ENCODE measurements around the gene BCAT1.
"Not testable (repeated sequence)": the region's sequence is repeated elsewhere in the genome, so short reads cannot be mapped to it uniquely, and the experiment has no call there.

BCAT1 gene

GRCh38 chr12:24960222-24960855 lies 11.4 kb upstream of the BCAT1 start:
- in situ Hi-C loops (cut with MboI; ENCODE audit: low sequenced_read_pairs) = no loop called here

GRCh38 chr12:24956351-24956750 lies 7.5 kb upstream of the BCAT1 start:
- in situ Hi-C loops (cut with MboI; ENCODE audit: low sequenced_read_pairs) = not testable (repeated sequence)

- in situ Hi-C loops (cut with MboI; ENCODE audit: low sequenced_read_pairs) = no loop called here
Measured at GRCh38 chr12:24955853-24956252, 7.0 kb upstream of the BCAT1 start.

GRCh38 chr12:24955389-24955788 lies 6.5 kb upstream of the BCAT1 start:
- in situ Hi-C loops (cut with MboI; ENCODE audit: low sequenced_read_pairs) = no loop called here

- in situ Hi-C loops (cut with MboI; ENCODE audit: low sequenced_read_pairs) = no loop called here
Measured at GRCh38 chr12:24954261-24954660, 5.4 kb upstream of the BCAT1 start.

- in situ Hi-C loops (cut with MboI; ENCODE audit: low sequenced_read_pairs) = no loop called here
Measured at GRCh38 chr12:24952389-24952788, 3.5 kb upstream of the BCAT1 start.

DNA sequence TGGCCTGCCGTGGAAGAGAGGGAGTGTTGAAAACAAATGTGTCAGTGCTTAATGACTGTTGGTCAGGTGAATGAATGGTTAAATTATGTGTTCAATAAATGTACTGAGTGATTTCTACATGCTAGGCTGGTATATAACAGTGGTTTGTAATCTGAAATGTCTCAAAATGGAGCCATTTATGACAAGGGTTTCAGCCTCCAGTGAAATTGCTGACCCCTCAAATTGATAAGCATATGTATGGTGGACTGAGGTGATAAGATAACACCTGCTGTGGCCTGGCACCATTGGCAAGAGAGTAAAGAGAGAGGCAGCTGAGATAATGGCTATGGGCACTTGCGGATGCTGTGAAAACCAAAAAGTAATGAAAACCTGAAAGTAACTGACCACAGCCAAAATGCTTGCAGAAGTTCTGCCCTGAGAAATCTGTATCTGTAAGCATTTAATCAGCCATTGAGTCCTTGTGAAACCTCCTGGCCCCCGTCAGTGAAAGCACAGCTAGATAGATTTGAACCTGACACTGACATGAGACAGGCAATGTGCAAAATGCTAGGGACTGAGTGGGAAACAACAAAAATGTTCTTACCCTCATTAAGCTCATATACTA lies 1.4 kb upstream of the BCAT1 start:
- in situ Hi-C loops (cut with MboI; ENCODE audit: low sequenced_read_pairs) = no loop called here

DNA sequence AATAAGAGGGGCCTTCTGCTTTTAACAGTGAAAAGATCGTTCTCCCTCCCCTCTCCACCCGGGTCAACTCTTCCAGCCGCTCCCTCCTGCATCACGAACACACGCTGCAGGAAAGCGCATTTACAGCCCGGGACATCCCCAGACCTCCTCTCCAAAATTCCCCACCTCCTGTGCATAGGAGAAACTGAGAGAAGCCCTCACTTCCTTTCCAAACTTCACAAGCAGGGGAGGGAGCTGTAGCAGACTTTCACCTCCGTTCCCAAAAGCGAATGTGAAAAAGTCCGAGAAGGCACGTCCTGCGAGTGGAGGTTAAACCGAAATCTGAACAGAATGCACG lies 513 bp downstream of the BCAT1 start:
- in situ Hi-C loops (cut with MboI; ENCODE audit: low sequenced_read_pairs) = no loop called here

- in situ Hi-C loops (cut with MboI; ENCODE audit: low sequenced_read_pairs) = no loop called here
Measured at GRCh38 chr12:24947541-24948419, 1.1 kb downstream of the BCAT1 start.

DNA sequence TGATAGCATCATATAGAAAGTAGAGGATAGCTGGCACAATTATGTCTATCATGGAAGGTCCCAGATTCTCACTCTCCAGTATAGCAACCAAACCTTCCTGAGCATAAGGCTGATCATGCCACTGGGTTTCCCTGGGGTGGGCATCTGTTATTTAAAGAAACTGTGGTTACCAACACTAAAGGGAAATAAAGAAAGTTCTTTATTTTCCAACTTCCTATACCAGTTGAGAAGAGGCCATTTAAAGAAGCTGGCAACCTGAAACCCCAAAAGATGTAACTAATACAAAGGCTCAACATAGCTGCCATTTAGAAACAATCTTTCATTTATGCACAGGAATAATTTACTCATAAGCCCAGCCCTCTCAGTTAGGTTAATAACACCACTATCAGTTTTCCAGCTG lies 3.1 kb downstream of the BCAT1 start:
- in situ Hi-C loops (cut with MboI; ENCODE audit: low sequenced_read_pairs) = no loop called here

- in situ Hi-C loops (cut with MboI; ENCODE audit: low sequenced_read_pairs) = no loop called here
Measured at GRCh38 chr12:24945039-24945438, 3.9 kb downstream of the BCAT1 start.

- in situ Hi-C loops (cut with MboI; ENCODE audit: low sequenced_read_pairs) = no loop called here
Measured at GRCh38 chr12:24944601-24944975, 4.3 kb downstream of the BCAT1 start.

- in situ Hi-C loops (cut with MboI; ENCODE audit: low sequenced_read_pairs) = no loop called here
Measured at GRCh38 chr12:24943947-24944600, 4.8 kb downstream of the BCAT1 start.

DNA sequence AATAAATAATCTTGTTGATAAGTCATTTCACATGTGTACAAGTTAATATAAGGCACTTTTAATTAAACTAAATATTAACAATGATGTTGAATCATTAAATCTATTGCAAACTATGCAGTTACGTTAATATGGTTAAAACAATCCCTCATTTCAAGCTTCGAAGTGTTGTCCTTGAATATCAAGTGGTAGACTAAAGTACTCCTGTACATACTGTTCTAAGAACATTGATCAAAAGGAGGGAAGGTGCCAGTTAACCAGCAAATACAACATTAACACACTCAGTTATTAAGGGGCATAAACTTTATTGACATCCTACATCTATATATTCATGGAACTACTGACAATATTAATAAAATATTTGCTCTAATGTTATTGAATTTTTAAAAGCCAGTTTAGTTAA lies 8.7 kb downstream of the BCAT1 start:
- in situ Hi-C loops (cut with MboI; ENCODE audit: low sequenced_read_pairs) = no loop called here

DNA sequence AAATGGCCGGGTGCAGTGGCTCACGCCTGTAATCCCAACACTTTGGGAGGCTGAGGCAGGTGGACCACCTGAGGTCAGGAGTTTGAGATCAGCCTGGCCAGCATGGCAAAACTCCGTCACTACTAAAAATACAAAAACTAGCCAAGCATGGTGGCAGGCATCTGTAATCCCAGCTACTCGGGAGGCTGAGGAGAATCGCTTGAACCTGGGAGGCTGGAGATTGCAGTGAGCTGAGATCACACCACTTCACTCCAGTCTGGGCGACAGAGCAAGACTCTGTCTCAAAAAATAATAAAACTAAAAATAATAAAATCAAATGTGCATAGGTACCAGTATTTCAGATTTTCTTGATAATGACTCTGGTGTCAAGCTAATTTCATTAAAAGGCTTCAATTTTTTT lies 9.3 kb downstream of the BCAT1 start:
- in situ Hi-C loops (cut with MboI; ENCODE audit: low sequenced_read_pairs) = not testable (repeated sequence)

DNA sequence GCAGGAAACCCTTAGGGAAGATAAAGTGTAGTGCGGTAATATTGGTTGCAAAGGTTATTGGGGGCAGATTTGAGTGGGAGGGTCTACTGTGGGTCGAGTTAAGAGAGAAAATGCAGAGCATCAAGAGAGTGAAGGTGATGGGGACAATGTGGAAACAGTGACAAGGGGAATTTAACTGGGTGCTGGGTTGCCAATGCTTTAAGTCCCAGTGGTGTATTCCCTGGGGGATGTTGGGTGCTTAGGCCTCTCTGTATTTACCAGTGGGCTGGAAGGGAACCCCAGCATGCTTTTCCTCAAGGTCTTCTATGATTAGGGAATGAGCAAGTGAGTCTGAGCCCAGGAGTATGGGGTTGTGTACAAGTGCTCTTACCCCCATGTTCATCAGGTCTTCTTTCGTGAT lies 10.6 kb downstream of the BCAT1 start:
- in situ Hi-C loops (cut with MboI; ENCODE audit: low sequenced_read_pairs) = no loop called here

GRCh38 chr12:24937553-24938244 lies 11.2 kb downstream of the BCAT1 start:
- in situ Hi-C loops (cut with MboI; ENCODE audit: low sequenced_read_pairs) = no loop called here

- in situ Hi-C loops (cut with MboI; ENCODE audit: low sequenced_read_pairs) = no loop called here
Measured at GRCh38 chr12:24933694-24934407, 15.1 kb downstream of the BCAT1 start.

DNA sequence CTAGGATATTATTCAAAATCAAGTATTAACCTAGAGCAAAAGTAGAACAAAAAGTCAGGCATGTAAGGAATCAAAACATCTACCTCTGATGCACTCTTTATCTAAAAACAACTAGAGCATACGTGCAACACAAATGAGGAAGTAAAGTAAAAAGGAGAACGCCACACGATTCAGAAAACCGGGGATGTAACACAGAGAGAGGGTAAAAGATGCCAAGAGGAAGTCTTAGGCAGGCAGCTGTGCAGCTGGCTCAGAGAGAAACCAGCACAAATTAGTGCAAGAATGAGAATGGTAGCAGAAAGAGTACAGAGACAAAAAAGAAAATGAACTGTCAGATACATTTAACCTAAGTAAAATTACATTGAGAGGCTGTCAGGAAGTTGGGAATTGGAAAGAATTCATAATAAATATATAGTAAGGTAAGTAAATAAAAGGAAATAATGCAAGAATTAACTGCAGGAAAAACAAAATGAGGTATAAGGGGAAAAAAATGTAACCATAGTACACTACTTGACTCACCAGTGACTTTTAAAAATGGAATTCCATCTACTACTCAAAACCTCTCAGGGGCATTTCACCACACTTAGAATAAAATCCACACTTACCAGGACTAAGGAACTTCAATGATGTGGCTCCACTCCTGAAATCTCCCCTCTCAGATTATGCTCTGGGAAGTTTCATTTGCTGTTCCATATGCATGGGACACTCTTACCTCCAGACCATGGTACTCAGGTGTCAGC lies 17.1 kb downstream of the BCAT1 start:
- in situ Hi-C loops (cut with MboI; ENCODE audit: low sequenced_read_pairs) = no loop called here

DNA sequence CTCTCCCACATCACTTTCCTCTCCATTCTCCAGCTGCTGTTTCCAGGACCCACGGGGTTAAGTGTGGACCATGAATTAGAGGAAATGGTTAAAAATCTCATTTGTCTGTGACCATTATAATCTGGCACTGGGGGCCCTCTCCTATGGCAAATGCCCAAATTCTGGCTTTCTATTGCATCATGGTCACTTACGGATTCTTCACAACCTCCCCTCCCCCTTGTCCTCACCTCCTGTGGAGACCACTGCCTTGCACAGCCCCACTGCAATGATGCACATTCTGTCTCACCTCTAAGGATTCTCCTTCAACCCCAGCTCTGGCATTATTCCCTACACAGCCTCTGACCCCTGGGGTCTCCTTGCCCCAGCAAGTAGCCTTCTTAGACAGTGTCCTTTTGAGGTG lies 18.9 kb downstream of the BCAT1 start:
- in situ Hi-C loops (cut with MboI; ENCODE audit: low sequenced_read_pairs) = no loop called here
